Esophagus squamous epithelium (tissue), 5 donors: Measurements from ENCODE around the gene SPTBN2. TPM values are rescaled to one million over a fixed set of nuclear protein-coding genes. Genes with fewer than 3 reads are reported as not detected.

Experiments used
- DNase-seq: peaks from one replicate; lab custom pipeline; 2025; lab: John Stamatoyannopoulos, UW
- H3K27ac ChIP-seq, 4 donors: fragments of 200-600 bp; sonication (generic); one replicate each; pipeline ENCODE4 v1.5.1; 2016 to 2019; ENCODE audit warnings: mild to moderate bottlenecking in 1 of 4
- H3K27me3 ChIP-seq, 4 donors: fragments of 200-600 bp; sonication (generic); 1 replicate in 3 of 4; 2 replicates in 1 of 4; pipeline versions ENCODE4 v1.5.1 to v1.6.0; 2017 to 2021; ENCODE audit warnings: antibody characterized with exemption in 1 of 4
- H3K36me3 ChIP-seq, 3 donors: fragments of 200-600 bp; sonication (generic); one replicate each; pipeline ENCODE4 v1.5.1; 2016 to 2019
- H3K4me1 ChIP-seq, 3 donors: fragments of 200-600 bp; sonication (generic); one replicate each; pipeline ENCODE4 v1.5.1; 2017 to 2019
- H3K4me3 ChIP-seq, 4 donors: fragments of 200-600 bp; sonication (generic); 1 replicate in 3 of 4; 2 replicates in 1 of 4; pipeline ENCODE4 v1.5.1; 2016 to 2019; ENCODE audit warnings: mild to moderate bottlenecking in 2 of 4, moderate library complexity in 1 of 4
- H3K9me3 ChIP-seq, 3 donors: fragments of 200-600 bp; sonication (generic); one replicate each; pipeline ENCODE4 v1.5.1; 2016 to 2019
- POLR2A ChIP-seq, 4 donors: fragments of 450-650 bp; IDR thresholded peaks; one replicate each; pipeline ENCODE4 v1.6.1; 2017; ENCODE audit warnings: antibody characterized with exemption in 4 of 4, mild to moderate bottlenecking in 4 of 4, moderate library complexity in 3 of 4
- WGBS, 2 donors: methylation state at CpG; one replicate each; pipeline ENCODE4 v1.1.5; 2018; 5-methylcytosine and 5-hydroxymethylcytosine counted together
- intact Hi-C: fragments of 100-400 bp; cut with DNase I; formaldehyde crosslinking; loops from one replicate; pipeline ENCODE4 v1.15.0; 2022
- total RNA-seq, 4 donors: library from RNA; depleted of rRNA; stranded (reverse); fragments of >200 nt; gene quantifications; one replicate each; pipeline ENCODE4 v1.1.0, GENCODE V29; 2016
- TF ChIP-seq, protein P1 (sequence below), 6 experiments: fragments of 450-650 bp in 4 of 6; fragments of 200-600 bp in 2 of 6; sonication (generic) in 2 of 6; IDR thresholded peaks; one replicate each; pipeline ENCODE4 v1.5.1; 2016 to 2019; ENCODE audit warnings: antibody characterized with exemption in 6 of 6, mild to moderate bottlenecking in 4 of 6, moderate library complexity in 4 of 6
- donor health status: DM: yes; HTN: yes; CAD: no.

Gene SPTBN2
- total RNA-seq, 4 donors from 2014 or later, result 101 to 368 (median 128) TPM

DNA sequence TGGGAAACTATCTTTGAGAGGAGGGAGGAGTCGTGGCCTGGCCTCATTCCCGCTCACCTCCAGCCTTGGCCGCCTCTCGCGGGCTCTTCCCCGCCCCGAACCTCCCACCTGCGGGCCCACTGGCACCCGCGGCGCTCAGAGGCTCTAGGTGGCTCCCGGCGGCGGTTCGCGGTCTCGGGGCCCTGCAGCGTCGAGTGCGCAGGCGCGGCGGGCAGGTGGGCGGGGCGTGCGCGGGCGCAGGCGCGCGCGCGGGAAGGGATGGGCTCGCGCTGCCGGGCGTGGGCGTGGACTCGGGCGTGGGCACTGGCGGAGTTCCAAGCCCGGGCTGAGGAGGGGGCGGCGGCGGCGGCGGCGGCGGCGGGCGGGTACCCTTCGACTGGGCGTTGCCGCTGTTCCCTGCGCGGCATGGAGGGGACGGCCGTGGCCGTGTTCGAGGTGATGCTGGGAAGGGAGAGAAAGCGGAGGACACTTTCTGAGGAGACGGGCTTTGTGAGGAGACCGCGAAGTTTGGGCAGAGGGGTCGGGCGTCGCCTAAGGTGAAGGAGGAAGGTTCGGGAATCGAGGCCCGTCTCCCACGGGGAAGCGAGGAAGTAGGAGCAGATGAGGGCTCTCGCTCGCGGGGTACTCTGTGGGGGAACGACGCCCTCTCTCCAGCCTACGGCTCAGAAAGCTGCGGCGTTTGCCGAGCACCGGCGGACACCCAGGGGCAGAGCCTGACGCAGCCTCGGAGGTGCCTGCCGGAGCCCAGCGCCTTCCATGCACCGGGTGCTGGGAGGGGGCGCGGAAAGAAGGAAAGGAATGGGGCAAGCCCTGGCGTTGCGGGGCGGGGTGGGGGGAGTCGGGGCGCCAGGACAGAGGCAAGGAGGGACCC lies 15.7 kb upstream of the SPTBN2 start:
- TF ChIP-seq POLR2A (IDR thresholded peaks at IDR 0.05), result peak in 3 of 4 donors; percentile 35 to 80 (median 45)
- TF ChIP-seq, protein P1, sequence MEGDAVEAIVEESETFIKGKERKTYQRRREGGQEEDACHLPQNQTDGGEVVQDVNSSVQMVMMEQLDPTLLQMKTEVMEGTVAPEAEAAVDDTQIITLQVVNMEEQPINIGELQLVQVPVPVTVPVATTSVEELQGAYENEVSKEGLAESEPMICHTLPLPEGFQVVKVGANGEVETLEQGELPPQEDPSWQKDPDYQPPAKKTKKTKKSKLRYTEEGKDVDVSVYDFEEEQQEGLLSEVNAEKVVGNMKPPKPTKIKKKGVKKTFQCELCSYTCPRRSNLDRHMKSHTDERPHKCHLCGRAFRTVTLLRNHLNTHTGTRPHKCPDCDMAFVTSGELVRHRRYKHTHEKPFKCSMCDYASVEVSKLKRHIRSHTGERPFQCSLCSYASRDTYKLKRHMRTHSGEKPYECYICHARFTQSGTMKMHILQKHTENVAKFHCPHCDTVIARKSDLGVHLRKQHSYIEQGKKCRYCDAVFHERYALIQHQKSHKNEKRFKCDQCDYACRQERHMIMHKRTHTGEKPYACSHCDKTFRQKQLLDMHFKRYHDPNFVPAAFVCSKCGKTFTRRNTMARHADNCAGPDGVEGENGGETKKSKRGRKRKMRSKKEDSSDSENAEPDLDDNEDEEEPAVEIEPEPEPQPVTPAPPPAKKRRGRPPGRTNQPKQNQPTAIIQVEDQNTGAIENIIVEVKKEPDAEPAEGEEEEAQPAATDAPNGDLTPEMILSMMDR (IDR thresholded peaks at IDR 0.05), result peak in 1 of 6 experiments; percentile 46
- H3K27ac ChIP-seq, result peak overlapping the region; percentile 93 to 98 (median 95)
- DNase-seq, result no peak
- peaks cover 19 to 70% (median 19%) of the 10 kb centered on the region in 3 donors for H3K4me1 ChIP-seq
- no peaks in the 10 kb centered on the region for H3K27me3 ChIP-seq
- intact Hi-C loops, result no loop called here
- H3K36me3 ChIP-seq, result no peaks in the 10 kb centered on the region
- WGBS, 2 donors, result 3% methylated on average over 6 of the region's 95 CpGs; no CpG with 5 or more reads in 1 of the 2 donors
- peak overlapping the region; percentile 65 to 92 (median 72) for H3K4me3 ChIP-seq
- H3K9me3 ChIP-seq, result no peaks in the 10 kb centered on the region

DNA sequence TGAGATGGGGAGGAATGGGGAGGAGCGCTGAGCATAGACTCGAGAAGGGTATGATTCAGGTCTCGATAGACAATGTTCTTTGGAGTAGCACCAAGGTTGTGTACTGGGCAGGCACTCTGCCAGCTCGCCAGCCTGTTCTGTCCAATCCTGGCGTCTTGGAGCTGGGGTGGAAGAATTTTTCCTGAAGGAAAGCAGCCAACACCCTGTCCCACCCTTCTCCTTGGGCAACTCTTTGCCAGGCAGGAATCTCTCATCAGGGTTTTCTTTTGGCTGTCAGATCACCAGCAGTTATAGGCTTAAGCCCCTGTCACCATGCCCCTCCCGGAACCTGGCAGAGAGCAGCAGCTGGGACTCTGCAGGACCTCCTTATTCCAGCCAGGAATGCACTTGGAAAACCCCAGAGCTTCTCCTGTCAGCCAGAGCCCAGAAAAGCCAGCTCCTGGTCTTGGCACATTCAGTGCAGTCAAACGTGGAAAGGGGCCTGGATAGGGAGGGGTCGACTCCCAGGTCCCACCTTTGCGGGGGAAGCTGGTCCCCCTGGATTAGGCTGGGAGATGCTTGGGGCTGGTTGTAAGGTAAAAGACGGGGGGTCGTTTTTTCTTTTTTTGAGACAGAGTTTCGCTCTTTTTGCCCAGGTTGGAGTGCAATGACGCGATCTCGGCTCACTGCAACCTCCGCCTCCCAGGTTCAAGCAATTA lies 14.4 kb upstream of the SPTBN2 start:
- DNase-seq, result no peak
- Histone ChIP-seq H3K36me3 (no peaks in the 10 kb centered on the region), H3K9me3 (no peaks in the 10 kb centered on the region), H3K4me1 (peaks cover 19 to 57% (median 19%) of the 10 kb centered on the region in 3 donors), H3K27me3 (no peaks in the 10 kb centered on the region), H3K27ac (peak overlapping the region; percentile 93 to 98 (median 95)), H3K4me3 (peak overlapping the region; percentile 65 to 92 (median 72))
- WGBS, 2 donors, result 50 to 60% methylated on average over 7 to 16 of the region's 16 CpGs
- intact Hi-C loops, result no loop called here
- TF ChIP-seq, protein P1 (IDR thresholded peaks at IDR 0.05), result no peak
- no peak for TF ChIP-seq POLR2A (IDR thresholded peaks at IDR 0.05)

DNA sequence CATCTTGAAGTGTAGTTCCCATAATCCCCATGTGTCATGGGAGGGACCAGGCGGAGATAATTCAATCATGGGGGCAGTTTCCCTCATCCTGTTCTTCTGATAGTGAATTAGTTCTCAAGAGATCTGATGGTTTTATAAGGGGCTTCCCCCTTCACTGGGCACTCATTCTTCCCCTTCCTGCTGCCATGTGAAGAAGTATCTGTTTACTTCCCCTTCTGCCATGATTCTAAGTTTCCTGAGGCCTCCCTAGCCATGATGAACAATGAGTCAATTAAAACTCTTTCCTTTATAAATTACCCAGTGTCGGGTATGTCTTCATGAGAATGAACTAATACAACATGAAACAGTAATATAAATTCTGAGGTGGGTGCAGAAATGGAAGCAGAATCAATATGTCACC lies 12.1 kb upstream of the SPTBN2 start:
- no peak for DNase-seq
- Histone ChIP-seq H3K27me3 (no peaks in the 10 kb centered on the region), H3K36me3 (no peaks in the 10 kb centered on the region), H3K4me1 (peaks cover 14 to 46% (median 15%) of the 10 kb centered on the region in 3 donors), H3K9me3 (no peaks in the 10 kb centered on the region), H3K4me3 (no peak overlapping the region), H3K27ac (no peak overlapping the region)
- TF ChIP-seq, protein P1 (IDR thresholded peaks at IDR 0.05), result no peak
- no peak for TF ChIP-seq POLR2A (IDR thresholded peaks at IDR 0.05)
- WGBS, 2 donors, result 75 to 77% methylated on average over 2 of the region's 2 CpGs
- intact Hi-C loops, result no loop called here

DNA sequence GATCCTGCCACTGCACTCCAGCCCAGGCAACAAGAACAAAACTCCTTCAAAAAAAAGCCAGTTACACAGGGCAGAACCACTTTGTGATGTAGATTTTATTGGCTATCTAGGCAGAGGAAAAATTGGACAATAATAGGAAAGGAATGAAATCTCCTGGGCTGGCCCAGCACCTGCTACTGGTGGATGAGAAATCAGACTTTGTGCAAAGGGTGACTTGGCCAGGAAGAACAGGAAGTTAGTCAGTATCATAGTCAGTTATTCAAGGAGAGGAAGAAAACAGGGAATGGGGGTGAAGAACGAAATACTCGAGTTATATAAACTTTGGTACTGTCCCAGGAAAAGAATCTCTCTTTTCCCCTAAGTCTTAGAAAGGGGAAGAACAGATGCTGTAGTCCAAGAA lies 11.0 kb upstream of the SPTBN2 start:
- no peak overlapping the region for H3K4me3 ChIP-seq
- no peak for DNase-seq
- peaks cover 7 to 34% (median 9%) of the 10 kb centered on the region in 3 donors for H3K4me1 ChIP-seq
- TF ChIP-seq, protein P1 (IDR thresholded peaks at IDR 0.05), result no peak
- no peak for TF ChIP-seq POLR2A (IDR thresholded peaks at IDR 0.05)
- intact Hi-C loops, result no loop called here
- 37 to 39% methylated on average over 2 of the region's 2 CpGs for WGBS, 2 donors
- H3K9me3 ChIP-seq, result no peaks in the 10 kb centered on the region
- no peak overlapping the region for H3K27ac ChIP-seq
- H3K27me3 ChIP-seq, result no peaks in the 10 kb centered on the region
- H3K36me3 ChIP-seq, result no peaks in the 10 kb centered on the region
